Measurements from ENCODE around the gene AP1S2.

- TF ChIP-seq POLR2AphosphoS5 (IDR thresholded peaks at IDR 0.05; ENCODE audit: low read depth, low read length) (no peak), TAF1 (IDR thresholded peaks at IDR 0.05; ENCODE audit: low read depth, low read length) (no peak), POLR2A (IDR thresholded peaks at IDR 0.05; ENCODE audit: low read depth, low read length) (no peak)
Measured at GRCh38 chrX:15816886-15817285, 37.7 kb downstream of the AP1S2 start.
